ENCODE measurements around the gene ZBTB45.
A peak's percentile ranks its signal among the peaks of the same experiment; 100 is the strongest.
"Not testable (repeated sequence)": the region's sequence is repeated elsewhere in the genome, so short reads cannot be mapped to it uniquely, and the experiment has no call there.

ZBTB45 gene

DNA sequence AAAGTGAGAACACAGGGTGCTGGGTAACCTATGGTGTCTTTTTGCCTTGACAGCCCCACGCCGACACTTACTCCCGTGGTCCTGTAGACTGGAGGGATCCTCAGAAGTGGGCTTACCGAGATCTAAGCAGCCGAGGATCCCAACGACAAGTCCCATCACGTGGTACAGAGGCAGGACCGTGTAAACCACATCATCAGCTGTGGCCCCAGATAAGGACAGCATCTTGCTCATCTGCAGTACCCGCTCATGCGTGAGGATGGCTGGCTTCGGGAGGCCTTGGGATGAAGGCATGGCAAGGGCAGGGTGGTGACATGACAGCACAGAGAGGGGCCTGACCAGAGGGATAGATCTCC lies 9.9 kb downstream of the ZBTB45 start:
- no peak for DNase-seq

DNA sequence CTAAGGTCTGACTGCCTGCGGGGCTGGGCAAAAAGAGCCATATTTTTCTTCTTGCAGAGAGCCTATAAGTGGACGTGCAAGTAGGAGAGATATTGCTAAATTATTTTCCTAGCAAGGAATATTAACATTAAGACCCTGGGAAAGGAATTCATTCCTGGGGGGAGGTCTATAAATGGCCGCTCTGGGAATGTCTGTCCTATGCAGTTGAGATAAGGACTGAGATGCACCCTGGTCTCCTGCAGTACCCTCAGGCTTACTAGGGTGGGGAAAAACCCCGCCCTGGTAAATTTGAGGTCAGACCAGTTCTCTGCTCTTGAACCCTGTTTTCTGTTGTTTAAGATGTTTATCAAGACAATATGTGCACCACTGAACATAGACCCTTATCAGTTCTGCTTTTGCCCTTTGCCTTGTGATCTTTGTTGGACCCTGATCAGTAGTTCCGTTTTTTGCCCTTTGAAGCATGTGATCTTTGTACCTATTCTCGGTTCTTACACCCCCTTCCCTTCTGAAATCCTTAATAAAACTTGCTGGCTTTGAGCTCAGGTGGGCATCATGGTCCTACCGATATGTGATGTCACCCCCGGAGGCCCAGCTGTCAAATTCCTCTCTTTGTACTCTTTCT lies 11.9 kb downstream of the ZBTB45 start:
- not testable (repeated sequence) for DNase-seq

DNA sequence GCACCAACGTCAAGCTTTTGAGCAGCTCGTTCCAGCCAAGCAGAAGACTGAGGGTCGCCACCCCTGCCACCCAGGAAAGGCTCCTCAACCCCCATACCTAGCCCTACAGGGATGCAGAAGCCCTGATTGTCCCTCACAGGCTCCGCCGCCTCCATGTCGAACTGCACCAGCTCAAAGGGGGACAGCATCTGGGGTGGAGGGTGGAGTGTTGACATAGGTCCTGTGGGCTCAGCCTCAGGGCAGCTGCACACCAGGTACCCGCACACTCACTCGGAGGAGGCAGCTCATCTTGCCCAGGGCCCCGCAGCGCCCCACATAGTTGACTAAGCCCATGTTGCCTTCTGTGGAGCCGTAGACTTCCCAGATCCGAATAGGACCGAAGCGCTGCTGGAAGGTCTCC lies 19.4 kb downstream of the ZBTB45 start:
- no peak for DNase-seq

DNA sequence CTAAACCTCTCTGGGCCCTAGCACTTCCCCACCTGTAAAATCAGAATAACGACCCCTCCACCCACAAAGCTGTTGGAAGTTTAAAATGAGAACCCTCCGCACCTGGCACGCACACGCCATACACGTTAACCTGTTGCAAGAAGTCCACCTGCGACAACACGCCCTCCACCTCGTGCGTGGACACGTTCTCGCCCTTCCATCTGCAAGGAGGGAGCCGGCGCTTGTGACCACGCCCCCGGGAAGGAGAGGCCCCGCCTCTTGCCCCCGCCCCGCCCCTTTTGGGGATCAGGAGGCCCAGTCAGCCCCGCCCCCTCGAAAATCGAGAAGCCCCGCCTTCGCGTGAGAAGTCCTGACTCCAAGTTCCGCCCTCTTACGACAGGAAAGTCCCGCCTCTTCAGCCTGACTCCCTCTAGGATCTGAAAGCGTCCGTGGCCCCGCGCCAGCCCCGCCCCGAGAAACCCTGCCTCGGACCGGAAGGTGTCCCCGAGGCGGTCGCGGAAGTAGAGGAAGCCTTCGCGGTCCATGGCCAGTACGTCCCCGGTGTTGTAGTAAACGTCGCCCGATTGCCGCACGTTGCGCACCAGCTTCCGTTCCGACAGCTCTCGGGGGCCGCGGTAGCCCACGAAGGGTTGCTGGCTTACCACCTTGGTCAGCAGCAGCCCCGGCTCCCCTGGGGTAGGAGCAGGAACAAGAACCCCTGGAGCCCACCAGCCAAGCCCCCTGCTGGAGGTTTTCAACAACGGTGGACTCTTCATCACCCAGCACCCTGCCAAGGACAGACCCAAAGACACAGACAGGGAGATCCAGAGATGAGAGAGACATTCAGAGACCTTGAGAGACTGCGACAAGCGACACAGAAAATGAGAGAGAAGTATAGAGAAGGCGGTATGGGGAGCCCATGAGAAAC lies 20.3 kb downstream of the ZBTB45 start:
- peak; percentile 88 for DNase-seq

DNA sequence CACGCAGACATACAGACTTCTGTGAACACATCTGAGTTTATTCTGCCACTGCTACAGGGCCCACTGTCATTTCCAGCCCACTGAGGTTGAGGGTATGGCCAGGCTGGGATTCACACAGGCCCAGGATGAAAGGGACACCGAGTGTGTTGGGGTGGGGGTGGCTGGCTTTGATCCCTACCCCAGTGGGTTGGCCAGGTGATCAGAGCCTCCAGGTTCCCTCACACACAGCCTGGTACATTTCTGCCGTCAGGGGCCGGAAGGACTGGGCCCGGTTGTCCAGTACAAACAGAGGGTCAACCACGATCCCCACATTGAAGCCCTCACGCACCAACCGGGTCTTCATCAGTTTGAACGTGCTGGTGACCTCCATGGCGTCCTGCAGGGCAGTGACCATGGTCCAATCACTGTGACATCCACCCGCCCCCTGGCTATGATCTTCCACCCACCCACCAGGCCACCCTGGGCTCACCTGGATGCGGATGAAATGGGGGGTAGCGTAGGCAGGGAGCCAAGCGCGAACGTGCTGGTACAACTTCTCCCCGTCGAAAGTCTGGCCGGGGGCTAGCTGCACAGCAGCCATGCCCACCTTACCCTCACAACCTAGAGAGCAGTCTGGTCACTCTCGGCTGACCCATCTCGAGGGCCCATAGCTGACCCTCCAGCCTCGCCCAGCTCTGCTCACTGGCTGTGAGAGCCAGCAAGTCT lies 21.1 kb downstream of the ZBTB45 start:
- no peak for DNase-seq

DNA sequence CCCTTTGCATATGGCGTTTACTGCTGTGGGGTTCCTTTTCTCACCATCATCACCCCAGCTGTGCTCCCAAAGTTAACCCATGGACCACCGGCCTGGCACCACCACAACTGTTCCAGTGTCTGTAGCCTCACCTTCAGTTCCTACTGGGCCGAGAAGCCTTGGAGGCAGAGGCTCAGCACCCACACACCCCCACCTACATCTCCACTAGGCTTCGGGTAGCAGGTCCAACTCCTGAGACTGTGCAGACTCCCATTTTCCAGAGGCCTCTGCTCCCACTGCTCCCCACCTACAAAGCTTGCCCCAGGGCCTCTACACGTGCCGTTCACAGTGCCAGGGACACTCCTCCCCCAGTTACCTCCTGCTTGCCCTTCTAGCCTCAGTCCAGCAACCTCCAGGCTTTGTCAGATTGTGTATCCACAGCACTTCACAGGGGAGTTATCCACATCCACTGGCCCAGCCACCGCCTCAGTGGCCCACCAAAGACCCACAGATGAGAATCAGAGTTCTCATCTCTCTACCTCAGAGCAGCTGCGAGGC lies 21.9 kb downstream of the ZBTB45 start:
- DNase-seq = no peak

DNA sequence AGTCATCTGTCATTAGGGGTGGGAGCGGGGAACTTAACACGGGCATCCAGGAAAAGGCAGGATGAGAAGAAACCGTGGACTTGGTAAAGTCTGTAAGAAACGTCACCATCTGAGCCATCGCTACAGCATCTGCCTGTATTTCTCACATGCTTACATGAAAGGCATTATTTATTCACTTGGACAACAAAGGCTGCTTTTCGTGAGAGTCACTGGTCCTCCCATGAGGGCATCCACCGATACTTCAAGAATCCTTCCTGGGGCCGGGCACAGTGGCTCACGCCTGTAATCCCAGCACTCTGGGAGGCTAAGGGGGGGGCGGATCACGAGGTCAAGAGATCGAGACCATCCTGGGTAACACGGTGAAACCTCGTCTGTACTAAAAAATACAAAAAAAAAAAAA lies 27.3 kb downstream of the ZBTB45 start:
- DNase-seq = no peak

DNA sequence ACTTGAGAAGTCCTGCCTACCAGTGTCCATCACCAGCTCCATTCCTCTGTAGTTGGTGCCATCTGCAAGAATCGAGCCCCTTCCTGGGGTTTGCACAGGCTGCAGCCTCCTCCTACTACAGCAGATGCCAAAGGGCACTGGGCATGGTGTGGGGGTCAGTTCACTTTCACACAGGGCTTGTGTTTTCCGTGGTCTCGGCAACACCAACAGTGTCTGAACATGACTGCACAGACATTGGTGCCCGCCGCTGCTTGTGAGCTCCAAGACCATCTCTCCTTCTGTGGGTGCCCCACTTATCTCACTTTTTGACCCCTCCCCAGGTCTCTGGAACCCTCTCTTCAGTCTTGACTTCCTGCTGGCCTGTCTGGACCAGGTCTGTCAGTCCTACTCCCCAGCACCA lies 28.2 kb downstream of the ZBTB45 start:
- DNase-seq = no peak

DNA sequence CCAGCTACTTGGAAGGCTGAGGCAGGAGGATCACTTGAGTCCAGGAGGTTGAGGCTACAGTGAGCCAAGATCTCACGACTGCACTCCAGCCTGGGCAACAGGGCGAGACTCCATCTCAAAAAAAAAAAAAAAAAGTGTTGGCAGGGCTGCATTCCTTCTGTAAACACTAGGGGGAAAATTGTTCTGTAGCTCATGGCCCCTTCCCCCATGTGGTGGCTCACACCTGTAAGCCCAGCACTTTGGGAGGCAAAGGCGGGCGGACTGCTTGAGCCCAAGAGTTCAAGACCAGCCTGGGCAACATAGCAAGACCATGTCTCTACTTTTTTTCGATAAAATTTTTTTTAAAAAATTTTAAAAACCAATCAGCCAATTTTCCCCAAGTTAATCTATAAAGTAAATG lies 35.3 kb downstream of the ZBTB45 start:
- DNase-seq = not testable (repeated sequence)

DNA sequence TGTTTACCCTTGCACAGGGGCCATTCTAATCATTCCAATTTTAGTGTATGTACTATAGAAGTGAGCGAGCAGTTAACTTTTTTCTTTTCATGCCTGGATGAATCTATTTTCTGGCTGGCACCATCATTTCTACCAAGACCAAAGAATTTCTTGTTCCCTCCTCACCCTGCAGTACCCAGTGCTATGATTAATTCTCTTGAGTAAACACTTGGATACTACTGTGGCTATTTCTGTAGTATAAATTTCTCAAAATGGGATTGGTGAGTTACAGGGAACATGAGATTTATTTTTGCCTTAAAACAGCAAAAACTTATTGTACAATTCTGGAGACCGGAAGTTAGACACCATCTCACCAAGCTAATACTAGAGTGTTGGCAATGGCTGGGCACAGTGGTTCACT lies 35.8 kb downstream of the ZBTB45 start:
- DNase-seq = no peak

DNA sequence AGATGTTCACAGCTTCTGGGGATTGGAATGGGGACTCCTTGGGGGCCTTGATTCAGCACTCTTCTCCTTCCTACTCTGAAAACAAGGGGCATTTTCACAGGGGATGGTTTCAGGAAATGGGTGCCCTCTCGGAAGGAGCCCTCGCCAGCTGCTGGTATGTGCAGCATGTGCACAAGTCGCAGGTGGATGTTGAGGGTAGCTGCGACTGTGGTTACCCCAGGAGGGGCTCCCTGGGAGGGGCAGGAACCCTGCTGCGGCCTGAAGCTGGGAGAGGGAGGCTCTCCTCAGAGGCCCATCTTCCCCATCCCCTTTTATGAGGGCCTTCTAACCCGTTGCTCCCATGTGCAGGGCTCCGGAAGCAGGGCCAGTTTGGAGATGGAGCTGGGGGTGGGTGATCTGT lies 37.2 kb downstream of the ZBTB45 start:
- DNase-seq = no peak

DNA sequence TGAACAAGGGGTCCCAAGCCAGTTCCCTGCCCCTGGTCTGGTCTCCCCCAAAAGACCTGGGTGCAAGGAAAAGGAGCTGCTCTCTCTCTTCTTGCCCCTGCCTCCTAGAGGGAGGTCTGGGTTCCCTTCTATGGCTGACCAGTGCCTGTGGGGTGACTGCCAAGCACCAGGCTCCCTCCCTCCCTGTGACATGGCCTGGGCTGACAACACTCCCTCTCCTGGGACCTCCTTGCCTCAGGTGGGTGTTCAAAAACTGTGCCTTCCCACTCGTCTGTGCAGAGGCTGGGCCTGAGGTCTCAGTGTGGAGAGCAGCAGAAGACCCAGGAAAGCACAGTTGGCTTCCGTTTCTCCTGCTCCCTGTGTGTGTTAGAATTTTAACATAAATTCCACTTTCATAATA lies 38.8 kb downstream of the ZBTB45 start:
- DNase-seq = no peak

DNA sequence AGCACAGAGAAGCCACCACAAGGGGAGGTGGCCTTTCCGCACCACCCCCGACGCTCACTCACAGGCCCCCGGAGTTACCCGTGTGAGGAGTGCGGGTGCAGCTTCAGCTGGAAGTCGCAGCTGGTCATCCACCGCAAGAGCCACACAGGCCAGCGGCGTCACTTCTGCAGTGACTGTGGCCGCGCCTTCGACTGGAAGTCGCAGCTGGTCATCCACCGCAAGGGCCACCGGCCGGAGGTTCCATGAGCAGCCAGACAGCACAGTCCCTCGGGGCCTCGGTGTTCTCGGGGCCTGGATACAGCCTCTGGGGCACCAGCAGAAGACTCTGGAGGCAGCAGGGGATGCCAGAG lies 39.2 kb downstream of the ZBTB45 start:
- DNase-seq = no peak

DNA sequence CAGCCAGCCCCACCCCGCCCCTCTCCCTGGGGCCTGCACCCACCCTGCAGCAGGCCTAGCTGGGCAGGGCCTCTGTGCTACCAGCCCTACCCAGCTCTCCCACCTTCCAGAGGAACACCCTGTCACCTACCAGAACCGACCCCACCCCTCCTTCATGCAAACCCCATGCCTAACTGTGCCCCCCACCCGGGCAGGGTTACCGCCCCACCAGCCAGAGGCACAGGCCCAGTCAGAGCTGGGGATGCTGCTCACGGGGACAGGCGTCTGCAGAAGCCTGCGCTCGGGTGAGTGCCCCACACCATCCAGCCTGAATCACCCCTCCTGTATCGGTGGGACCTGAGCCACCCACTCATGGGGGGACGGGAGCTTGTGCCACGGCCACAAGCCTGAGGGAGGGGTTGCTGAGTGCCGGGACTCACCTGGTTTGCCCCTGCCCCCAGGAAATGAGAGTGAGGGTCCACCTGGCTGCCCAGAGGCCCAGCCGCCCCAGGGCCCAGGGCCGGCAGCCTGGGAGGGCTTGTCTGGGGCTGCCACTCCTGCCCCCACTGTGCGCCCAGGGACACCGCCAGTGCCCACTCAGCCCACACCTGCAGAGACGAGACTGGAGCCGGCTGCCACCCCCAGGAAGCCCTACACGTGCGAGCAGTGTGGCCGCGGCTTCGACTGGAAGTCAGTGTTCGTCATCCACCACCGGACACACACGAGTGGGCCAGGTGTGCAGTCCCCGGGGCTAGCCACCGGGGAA lies 39.7 kb downstream of the ZBTB45 start:
- no peak for DNase-seq

DNA sequence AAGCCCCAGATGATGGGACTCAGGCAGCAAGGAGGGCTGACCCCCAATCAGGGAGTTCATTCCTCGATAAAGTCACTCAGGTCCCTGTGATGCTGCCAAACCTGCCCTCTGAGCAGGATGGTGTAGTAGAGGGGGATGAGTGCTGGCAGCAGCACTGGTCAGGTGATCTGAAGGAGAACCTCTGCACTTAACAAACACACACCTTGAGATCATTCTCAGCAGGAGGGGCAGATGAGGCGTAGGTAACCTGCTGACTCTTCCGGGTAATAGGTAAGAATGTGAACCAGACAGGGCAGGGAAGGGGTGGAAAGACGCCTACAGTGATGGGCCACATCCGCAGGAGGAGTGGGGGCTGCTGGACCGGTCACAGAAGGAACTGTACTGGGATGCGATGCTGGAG lies 40.3 kb downstream of the ZBTB45 start:
- no peak for DNase-seq

DNA sequence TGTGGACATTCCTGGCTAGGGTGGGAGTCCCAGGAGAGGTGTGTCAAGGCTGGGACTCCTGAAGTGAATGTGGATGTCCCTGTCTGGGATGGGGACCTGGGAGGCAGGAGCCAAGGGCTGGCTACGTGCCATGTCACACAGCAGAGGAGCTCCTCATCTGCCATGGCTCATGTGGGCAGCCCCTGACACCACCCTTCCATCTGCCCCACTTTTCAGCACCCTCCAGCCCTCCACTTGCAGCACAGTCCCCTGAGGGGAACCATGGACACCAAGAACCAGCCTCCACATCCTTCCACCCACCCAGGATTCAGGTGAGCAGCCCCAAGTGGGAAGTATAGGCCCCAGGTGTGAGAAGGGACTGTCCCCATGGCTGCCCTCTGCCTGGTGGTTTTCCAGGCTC lies 41.7 kb downstream of the ZBTB45 start:
- no peak for DNase-seq

DNA sequence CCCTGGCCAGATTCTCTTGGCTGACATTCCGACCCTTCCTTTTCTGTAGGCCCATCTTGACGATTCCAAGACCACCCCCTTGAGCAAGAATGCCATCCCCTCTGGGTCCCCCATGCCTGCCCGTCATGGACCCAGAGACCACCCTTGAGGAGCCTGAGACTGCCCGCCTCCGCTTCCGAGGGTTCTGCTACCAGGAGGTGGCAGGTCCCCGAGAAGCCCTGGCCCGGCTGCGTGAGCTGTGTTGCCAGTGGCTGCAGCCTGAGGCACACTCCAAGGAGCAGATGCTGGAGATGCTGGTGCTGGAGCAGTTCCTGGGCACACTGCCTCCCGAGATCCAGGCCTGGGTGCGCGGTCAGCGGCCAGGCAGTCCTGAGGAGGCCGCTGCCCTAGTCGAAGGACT lies 42.5 kb downstream of the ZBTB45 start:
- DNase-seq = no peak

DNA sequence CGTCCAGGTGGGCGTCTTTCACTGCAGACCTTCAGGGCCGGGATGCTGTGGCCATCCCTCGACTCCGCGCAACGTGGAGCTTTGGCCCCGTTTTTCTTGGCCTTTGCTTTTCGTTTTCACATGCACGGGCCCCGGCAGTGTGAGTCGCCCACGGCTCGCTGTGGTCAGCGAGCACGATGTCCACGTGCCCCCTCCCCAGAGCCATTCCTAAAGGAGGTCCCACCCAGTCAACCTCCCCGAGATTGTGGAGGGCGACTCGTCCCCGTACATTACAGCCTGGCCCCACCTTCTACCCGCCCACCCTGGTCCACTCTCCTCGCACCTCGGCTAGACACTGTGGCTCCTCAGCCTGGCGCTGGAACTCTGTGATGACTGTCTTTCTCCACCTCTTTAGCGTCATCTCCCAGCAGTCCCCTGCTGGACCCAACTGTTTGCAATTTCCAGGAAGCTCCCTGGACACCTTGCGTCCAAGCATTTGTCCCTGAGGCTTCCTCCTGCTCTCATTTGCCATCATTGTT lies 43.1 kb downstream of the ZBTB45 start:
- DNase-seq = no peak

DNA sequence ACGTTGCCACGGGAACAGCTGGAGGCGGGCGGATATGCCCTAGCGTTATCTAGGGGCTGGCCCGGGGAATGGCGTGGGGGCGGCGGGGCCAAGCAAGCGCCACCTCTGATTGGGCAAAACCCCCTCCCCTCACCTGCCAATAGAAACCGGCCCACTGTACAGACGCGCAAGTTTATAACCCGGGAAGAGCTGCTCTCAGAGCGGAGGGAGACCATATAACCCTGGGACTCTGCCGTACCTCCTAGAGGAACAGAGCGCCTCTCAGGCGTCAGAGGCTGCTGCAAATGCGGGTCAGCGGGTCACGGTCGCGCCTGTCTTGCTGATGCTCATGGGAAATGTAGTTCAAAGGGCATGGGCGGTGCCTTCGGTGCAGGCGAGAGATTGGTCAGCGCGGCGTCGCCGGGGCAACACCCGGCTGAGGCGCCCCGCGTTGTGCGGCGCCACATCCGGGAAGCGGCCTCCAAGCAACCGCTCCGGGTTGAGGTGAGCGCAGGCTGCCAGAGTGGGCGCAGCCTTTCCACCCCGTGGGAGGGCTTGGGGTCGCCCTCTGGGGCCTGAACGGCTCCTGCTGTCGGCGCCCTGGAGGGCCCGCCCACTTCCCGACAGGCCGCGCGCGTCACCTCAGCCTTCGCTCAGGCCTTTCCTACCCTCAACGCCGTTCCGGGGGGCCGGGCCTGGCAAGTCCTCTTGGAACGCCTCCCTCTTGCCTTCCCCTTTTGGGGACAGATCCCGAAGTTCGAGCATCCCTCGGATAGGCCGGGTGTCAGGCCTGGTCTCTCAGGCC lies 43.7 kb downstream of the ZBTB45 start, which contains the start of gene ZNF446:
TSS of gene ZNF446 (plus strand) at position 639 of the 784 bp plus-strand sequence. CDS start 867 bp downstream, outside the sequence.
- peak; percentile 97 for DNase-seq

DNA sequence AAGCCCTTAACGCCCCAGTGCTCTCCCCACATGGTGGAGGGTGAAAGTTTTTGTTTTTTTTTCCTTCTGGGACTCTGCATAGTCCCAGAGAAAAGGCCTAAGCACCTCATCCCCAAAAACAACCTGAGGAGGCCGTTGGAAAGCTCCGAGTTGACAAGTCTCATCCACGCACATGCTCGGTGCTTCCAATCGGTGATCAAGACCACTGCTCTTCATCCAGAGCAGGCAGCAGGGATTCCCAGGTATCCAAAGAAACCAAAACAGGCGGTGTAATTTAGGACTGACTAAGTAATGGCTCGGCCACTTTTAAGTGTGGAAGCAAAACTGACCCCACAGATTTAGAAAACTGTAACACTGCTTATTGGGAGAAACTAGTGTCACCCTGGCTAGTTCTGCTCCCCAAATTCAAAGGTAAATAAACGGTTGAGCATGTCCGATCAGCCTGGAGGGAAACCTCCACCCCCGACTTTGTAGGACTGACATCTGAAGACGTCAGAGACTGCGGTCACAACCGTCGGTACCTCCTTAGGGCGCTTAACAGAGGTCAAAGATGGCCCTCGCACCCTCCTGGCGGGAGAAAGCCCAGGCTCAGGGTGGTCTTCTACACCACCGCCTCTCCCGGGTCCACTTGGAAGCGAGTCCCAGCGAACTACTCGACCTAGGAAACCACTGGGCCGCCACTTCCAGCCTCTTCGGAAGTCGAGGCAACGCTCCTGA lies 44.5 kb downstream of the ZBTB45 start:
- DNase-seq = no peak

All from central memory CD4-positive, alpha-beta T cell (primary cell).